Kidney tubule cell (primary cell): ENCODE measurements around the gene LBHD2.

Source experiments
- DNase-seq: peaks from one replicate; pipeline ENCODE4 v3.0.0-alpha.2; 2018; ENCODE audit warnings: low spot score

LBHD2 gene

DNA sequence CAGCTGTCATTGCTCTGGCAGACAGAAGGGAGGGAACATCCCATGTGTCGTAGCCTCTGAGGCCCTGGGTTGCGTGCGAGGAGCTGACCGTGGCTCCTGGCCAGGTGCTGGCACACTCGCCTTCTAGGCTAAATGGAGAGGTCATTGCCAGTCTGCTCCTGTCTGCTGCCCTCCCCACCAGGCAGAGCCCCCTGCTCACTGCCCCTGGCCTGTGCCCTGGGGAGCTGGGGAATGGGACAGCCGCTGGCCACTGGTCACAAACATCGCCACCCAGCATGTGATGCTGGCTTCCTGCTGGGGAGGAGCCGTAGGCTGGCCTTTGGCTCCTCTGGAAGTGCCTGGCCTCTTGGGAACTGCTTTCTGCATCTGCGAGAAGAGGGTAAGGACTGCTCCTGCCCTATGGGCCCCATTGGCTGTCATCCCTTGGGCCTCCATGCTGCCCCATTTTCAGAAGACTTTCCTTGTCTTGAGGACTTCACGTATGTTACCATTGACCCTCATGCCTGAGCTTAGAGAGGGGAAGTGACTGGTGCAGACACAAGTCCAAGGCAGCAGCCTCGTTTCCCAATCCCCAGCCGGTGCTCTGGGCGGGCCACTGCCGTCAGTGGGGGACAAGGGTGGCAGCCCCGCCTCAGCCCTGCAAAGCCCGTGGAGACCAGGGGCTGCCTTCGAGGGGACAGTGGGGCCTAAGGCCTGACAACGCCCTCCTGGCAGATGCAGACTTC, 37.3 kb downstream of the LBHD2 start:
- DNase-seq = no peak

GRCh38 chr14:103121846-103122584, 38.0 kb downstream of the LBHD2 start:
- peak; percentile 99 for DNase-seq

DNA sequence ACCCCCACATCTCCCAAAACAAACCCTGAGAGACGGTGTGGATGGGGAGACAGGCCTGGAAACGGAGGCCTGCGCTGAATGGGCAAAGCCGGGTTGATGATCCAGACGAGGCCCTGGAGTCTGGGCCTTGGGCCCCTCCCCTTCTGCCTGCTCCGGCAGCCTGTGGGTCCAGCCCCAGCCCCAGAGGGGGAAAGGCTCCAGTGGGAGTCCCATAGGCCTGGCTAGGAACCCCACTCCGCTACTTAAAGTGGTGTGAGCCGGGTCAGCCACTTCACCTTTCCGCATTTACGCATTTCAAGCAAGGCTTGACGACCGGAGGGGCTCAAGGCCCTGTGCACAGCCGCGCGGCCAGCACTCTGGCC, 38.6 kb downstream of the LBHD2 start:
- no peak for DNase-seq

GRCh38 chr14:103122947-103123633, 39.1 kb downstream of the LBHD2 start, which contains the start of gene TNFAIP2:
Gene TNFAIP2 (plus strand): TSS chr14:103123461. CDS start chr14:103126458, 2,997 bp downstream.
- peak; percentile 78 for DNase-seq

DNA sequence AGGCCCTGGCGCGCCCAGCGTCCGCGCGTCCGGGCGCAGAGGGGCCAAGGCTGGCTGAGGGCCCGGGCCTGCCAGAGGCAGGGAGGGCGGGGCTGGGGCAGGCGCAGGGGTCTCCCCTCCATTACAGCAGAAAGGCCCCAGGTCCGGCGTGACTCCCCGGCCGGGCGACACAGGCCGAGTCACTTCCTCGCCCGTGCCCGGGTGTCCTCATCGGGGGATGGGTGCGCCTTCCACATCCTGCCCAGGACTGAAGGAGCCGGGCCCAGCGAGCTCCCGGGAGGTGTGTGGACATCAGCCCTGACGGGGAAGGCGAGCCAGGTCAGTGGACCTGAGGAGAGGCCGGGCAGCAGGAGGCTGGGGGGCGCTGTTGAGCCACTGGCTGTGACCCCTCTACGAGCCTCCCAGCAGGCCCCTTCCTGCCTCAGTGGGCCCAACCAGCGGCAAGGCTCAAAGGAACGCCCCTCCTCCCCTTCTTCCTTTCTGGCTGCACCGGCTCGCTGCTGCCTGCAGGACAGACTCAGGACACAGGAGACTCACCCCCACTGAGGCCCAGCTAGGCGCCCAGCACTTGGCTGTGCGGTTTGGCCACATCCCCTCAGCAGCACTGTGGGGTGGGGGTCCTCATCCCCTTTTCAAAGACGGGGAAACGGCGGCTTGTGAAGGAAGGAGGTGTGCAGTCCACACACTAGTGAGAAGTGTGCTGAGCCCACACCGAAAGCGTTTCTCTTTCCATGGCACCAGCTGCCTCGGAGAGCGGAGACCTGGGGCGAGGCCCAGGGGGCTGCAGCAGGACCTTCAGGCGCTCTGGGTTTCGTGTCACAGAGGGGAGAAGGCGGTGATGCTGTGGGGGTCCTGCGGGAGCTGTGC, 39.9 kb downstream of the LBHD2 start:
- DNase-seq = peak; percentile 77

DNA sequence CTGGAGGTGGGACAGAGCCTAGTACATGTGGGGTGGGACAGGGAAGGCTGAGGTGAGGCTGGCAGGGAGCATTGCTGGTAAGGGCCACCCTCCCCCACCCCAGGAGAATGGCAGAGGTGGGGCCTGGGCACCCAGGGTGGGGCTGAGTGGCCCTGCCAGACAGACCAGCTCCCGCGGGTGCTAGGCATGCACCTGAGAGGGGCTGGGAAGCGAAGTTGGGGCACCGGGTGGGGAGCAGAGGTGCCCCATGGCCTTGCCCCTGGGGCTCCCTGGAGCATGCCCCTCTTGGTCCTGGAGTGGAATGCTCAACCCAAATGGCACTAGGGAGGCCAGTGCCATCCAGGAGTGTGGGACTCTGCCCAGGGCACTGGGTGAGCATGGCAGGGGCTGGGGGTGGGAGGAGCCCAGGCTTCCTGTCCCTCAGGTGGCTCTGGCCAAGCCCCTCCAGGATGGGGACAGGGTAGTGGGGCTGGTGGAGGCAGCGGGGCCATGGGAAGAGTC, 40.5 kb downstream of the LBHD2 start:
- DNase-seq = no peak

DNA sequence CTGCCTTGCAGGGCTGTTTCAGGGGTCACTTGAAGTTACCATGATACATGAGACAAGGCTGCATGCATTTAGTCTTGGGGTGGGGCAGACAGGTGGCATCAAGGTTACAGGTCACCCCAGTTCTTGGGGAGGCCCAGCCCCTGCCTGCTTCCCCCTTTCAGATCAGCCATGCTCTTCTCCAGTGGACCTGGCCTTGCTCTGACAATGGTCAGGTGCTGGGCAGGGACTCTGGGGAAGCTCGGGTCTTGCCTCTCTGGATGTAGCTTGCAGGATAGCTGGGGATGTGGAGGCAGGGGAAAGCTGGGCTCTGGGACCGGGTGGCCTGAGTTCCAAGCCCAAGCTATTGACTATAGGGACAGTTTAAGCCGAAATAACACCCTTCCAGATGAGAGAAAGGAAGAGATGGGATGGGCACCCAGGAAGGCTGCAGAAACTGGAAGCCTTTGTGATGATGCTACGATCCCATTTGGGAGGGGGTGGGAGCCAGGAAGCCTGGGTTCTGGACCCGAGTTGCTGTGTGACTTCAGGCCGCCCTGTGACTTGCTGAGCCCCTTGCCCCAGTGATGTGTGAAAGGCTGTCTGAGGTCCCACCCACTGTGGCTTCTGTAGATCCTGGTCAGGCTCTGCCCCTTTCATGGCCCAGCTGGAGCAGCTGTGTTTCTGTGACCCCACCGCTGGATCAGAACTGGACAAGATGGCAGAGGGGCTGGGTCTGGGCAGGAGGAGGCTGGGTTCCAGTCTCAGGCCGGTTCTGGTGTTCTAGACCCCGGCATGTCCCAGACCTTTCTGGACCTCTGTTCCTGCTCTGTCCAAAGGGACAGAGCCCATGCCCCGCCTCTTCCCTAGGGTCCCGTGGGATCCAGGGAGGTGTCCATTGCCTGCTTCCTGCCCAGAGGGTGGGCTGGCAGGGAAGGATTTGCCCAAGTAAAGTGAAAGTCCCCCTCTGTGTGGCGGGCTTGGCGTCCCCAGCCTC, 41.4 kb downstream of the LBHD2 start:
- DNase-seq = no peak

GRCh38 chr14:103126088-103126872, 42.3 kb downstream of the LBHD2 start:
- DNase-seq = peak; percentile 42

GRCh38 chr14:103126873-103127304, 42.9 kb downstream of the LBHD2 start:
- DNase-seq = peak; percentile 73

DNA sequence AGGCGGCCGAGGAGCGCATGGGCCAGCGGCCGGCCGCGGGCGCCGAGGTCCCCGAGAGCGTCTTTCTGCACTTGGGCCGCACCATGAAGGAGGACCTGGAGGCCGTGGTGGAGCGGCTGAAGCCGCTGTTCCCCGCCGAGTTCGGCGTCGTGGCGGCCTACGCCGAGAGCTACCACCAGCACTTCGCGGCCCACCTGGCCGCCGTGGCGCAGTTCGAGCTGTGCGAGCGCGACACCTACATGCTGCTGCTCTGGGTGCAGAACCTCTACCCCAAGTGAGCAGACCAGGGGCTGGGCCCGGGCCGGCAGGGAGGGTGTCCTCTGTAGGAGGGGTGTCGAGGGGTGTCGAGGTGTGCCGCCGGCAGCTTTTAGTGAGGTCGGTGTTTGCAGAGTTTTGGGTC, 43.3 kb downstream of the LBHD2 start:
- DNase-seq = no peak

GRCh38 chr14:103127861-103128598, 44.0 kb downstream of the LBHD2 start:
- peak; percentile 42 for DNase-seq

- DNase-seq = peak; percentile 80
Observed at GRCh38 chr14:103128631-103129300, 44.8 kb downstream of the LBHD2 start.

DNA sequence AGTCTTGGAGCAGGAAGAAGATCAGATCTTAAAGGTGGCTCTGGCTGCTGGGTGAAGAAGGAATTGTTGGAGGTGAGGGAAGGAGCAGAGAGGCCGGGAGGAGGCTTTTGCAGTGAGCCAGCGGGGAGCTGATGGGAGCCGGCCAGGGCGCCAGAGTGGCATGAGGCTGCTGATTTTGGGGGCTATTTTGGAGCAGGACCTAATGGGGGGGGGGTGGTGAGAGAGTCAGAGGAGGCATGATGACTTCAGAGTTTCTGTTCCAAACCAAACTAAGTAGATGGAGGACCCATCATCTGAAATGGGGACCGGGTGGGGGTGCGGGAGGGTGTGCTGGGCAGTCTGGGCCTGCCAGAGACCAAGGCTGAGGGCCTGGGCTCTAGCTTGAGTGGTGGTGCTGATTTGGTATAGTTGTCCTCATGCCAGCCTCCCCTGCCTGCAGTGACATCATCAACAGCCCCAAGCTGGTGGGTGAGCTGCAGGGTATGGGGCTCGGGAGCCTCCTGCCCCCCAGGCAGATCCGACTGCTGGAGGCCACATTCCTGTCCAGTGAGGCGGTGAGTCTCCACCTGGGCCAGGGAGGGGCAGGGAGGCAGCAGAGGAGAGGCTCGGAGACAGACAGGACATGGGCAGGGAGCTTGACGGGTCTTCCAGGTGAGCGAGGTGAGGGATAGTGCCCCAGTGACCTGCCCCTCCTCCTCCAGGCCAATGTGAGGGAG, 45.4 kb downstream of the LBHD2 start:
- DNase-seq = peak; percentile 97

- no peak for DNase-seq
Observed at GRCh38 chr14:103130017-103130764, 46.2 kb downstream of the LBHD2 start.

DNA sequence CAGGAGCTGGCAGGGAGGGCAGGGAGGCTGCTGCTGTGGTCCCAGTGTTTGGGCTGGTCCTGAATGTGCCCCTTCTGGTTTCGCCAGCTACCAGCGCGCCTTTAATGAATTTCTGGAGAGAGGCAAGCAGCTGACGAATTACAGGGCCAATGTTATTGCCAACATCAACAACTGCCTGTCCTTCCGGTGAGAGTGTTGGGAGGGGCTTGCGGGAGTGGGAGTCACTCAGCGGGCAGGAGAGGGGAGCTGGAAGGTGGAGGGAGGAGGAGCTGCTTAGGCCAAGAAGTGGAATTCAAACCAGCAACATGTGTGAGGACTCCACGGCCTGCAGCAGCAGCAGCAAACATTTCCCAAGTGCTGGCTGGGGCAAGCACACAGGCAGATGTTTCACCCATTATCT, 47.0 kb downstream of the LBHD2 start:
- DNase-seq = peak; percentile 56

GRCh38 chr14:103131580-103131979, 47.6 kb downstream of the LBHD2 start:
- DNase-seq = no peak
